H9 (cell line): Measurements from ENCODE around the gene SF3A1. TPM values are rescaled to one million over a fixed set of nuclear protein-coding genes. Genes with fewer than 3 reads are reported as not detected.

Source experiments
- DNase-seq: peaks from one replicate; pipeline ENCODE4 v3.0.0-alpha.2; 2017
- H2AFZ ChIP-seq: one replicate; pipeline ENCODE4 v1.6.1; 2013; ENCODE audit warnings: mild to moderate bottlenecking, low read length, control low read depth, moderate library complexity
- H2AK5ac ChIP-seq: 2 replicates; pipeline ENCODE4 v1.6.1; 2013; ENCODE audit warnings: low read length, control low read depth, mixed read lengths; ENCODE audit not compliant: insufficient read length
- H2BK120ac ChIP-seq: one replicate; pipeline ENCODE4 v1.6.1; 2013; ENCODE audit warnings: low read depth, mild to moderate bottlenecking, low read length, control low read depth, inconsistent platforms; ENCODE audit not compliant: poor library complexity, severe bottlenecking
- H2BK12ac ChIP-seq: 2 replicates; pipeline ENCODE4 v1.6.1; 2013; ENCODE audit warnings: low read length, control low read depth, mixed read lengths, low read depth; ENCODE audit not compliant: insufficient read length
- H2BK15ac ChIP-seq: 2 replicates; pipeline ENCODE4 v1.6.1; 2013; ENCODE audit warnings: low read depth, low read length, control low read depth
- H2BK20ac ChIP-seq: one replicate; pipeline ENCODE4 v1.6.1; 2013; ENCODE audit warnings: low read depth, mild to moderate bottlenecking, low read length, control low read depth, inconsistent platforms; ENCODE audit not compliant: poor library complexity, severe bottlenecking
- H2BK5ac ChIP-seq: 2 replicates; pipeline ENCODE4 v1.6.1; 2013; ENCODE audit warnings: low read length, control low read depth, mixed read lengths; ENCODE audit not compliant: insufficient read length
- H3K14ac ChIP-seq: 2 replicates; pipeline ENCODE4 v1.6.1; 2013; ENCODE audit warnings: low read length, control low read depth; ENCODE audit not compliant: insufficient read depth
- H3K18ac ChIP-seq: 2 replicates; pipeline ENCODE4 v1.6.1; 2013; ENCODE audit warnings: low read depth, mild to moderate bottlenecking, mixed read lengths, low read length, control low read depth; ENCODE audit not compliant: insufficient read length
- H3K23ac ChIP-seq: 2 replicates; pipeline ENCODE4 v1.6.1; 2013; ENCODE audit warnings: low read length, control low read depth, mixed read lengths, low read depth; ENCODE audit not compliant: insufficient read length
- H3K23me2 ChIP-seq: 2 replicates; pipeline ENCODE4 v1.6.1; 2013; ENCODE audit warnings: low read depth, mild to moderate bottlenecking, mixed read lengths, low read length, control low read depth; ENCODE audit not compliant: insufficient read length, poor library complexity, severe bottlenecking
- H3K27ac ChIP-seq: 2 replicates; pipeline ENCODE4 v1.5.1; 2013; ENCODE audit warnings: low read length, control low read depth, mixed read lengths, low read depth; ENCODE audit not compliant: insufficient read length
- H3K27me3 ChIP-seq: 2 replicates; pipeline ENCODE4 v1.6.1; 2013; ENCODE audit warnings: low read length, control low read depth, inconsistent platforms; ENCODE audit not compliant: insufficient read depth
- H3K4ac ChIP-seq: 2 replicates; pipeline ENCODE4 v1.6.1; 2013; ENCODE audit warnings: low read depth, mild to moderate bottlenecking, control low read depth, inconsistent platforms, low read length, moderate library complexity
- H3K4me1 ChIP-seq: 2 replicates; pipeline ENCODE4 v1.6.1; 2013; ENCODE audit warnings: low read length, control low read depth, inconsistent platforms; ENCODE audit not compliant: insufficient read depth
- H3K4me2 ChIP-seq: 2 replicates; pipeline ENCODE4 v1.6.1; 2013; ENCODE audit warnings: low read length, control low read depth, mixed read lengths; ENCODE audit not compliant: insufficient read length, insufficient read depth
- H3K56ac ChIP-seq: 2 replicates; pipeline ENCODE4 v1.6.1; 2013; ENCODE audit warnings: low read depth, mild to moderate bottlenecking, mixed read lengths, low read length, control low read depth; ENCODE audit not compliant: insufficient read length
- H3K79me1 ChIP-seq: 2 replicates; pipeline ENCODE4 v1.6.1; 2013; ENCODE audit warnings: low read depth, mild to moderate bottlenecking, moderate library complexity, low read length, control low read depth, inconsistent platforms; ENCODE audit not compliant: insufficient read depth, poor library complexity, severe bottlenecking
- H3K79me2 ChIP-seq: 2 replicates; pipeline ENCODE4 v1.6.1; 2013; ENCODE audit warnings: low read length, control low read depth, inconsistent platforms; ENCODE audit not compliant: insufficient read depth
- H3K9ac ChIP-seq: 2 replicates; pipeline ENCODE4 v1.6.1; 2013; ENCODE audit warnings: low read length, control low read depth, mixed read lengths; ENCODE audit not compliant: insufficient read length; ENCODE audit errors: extremely low read depth
- H3K9me3 ChIP-seq: one replicate; pipeline ENCODE4 v1.6.1; 2013; ENCODE audit warnings: low read depth, low read length, inconsistent platforms; ENCODE audit not compliant: control insufficient read depth
- H3T11ph ChIP-seq: one replicate; pipeline ENCODE4 v1.6.1; 2013; ENCODE audit warnings: mild to moderate bottlenecking, low read length, control low read depth, inconsistent platforms
- H4K20me1 ChIP-seq: one replicate; pipeline ENCODE4 v1.6.1; 2013; ENCODE audit not compliant: control insufficient read depth, insufficient read length, insufficient read depth
- H4K5ac ChIP-seq: 2 replicates; pipeline ENCODE4 v1.6.1; 2013; ENCODE audit warnings: low read depth, mild to moderate bottlenecking, mixed read lengths, low read length, control low read depth; ENCODE audit not compliant: insufficient read length
- H4K8ac ChIP-seq: replicated peaks from 2 replicates; pipeline ENCODE4 v1.6.1; 2013; ENCODE audit warnings: low read length, control low read depth, mixed read lengths, low read depth; ENCODE audit not compliant: insufficient read length
- H4K91ac ChIP-seq: 2 replicates; pipeline ENCODE4 v1.6.1; 2013; ENCODE audit warnings: low read depth, mild to moderate bottlenecking, moderate library complexity, mixed read lengths, low read length, control low read depth; ENCODE audit not compliant: insufficient read length
- H3K27ac Mint-ChIP-seq, 3 experiments: 2 replicates in 2 of 3; 3 replicates in 1 of 3; pipeline ENCODE4 v1.8.0; 2020 to 2021; ENCODE audit warnings: mixed read lengths in 3 of 3, mild to moderate bottlenecking in 1 of 3, moderate library complexity in 1 of 3
- H3K27me3 Mint-ChIP-seq: 2 replicates; pipeline ENCODE4 v1.8.0; 2021; ENCODE audit warnings: low read depth, mild to moderate bottlenecking, moderate library complexity, mixed read lengths
- H3K36me3 Mint-ChIP-seq, 3 experiments: 2 replicates in 2 of 3; 3 replicates in 1 of 3; pipeline ENCODE4 v1.8.0; 2020 to 2021; ENCODE audit warnings: low read depth in 3 of 3, mixed read lengths in 3 of 3; ENCODE audit not compliant: insufficient read depth in 1 of 3
- H3K4me1 Mint-ChIP-seq, 2 experiments: 2 replicates each; pipeline ENCODE4 v1.8.0; 2020; ENCODE audit warnings: mixed read lengths in 2 of 2
- H3K4me3 Mint-ChIP-seq, 2 experiments: 2 replicates in 1 of 2; 3 replicates in 1 of 2; pipeline ENCODE4 v1.8.0; 2020 to 2021; ENCODE audit warnings: mild to moderate bottlenecking in 2 of 2, mixed read lengths in 2 of 2, moderate library complexity in 1 of 2
- H3K9me3 Mint-ChIP-seq, 2 experiments: 2 replicates in 1 of 2; 3 replicates in 1 of 2; pipeline ENCODE4 v1.8.0; 2020; ENCODE audit warnings: mild to moderate bottlenecking in 2 of 2, mixed read lengths in 2 of 2, moderate library complexity in 1 of 2
- WGBS: extraction: QIAGEN DNeasy Blood & Tissue Kit; methylation state at CpG from one replicate; pipeline ENCODE4 v1.1.7; 2013; ENCODE audit warnings: missing lambda C conversion rate, low lambda C conversion rate, mixed read lengths; ENCODE audit not compliant: insufficient read length; ENCODE audit errors: extremely low coverage; 5-methylcytosine and 5-hydroxymethylcytosine counted together
- total RNA-seq: library from RNA; stranded (reverse); gene quantifications from 2 replicates; pipeline ENCODE4 v1.2.1, GENCODE V29; 2021
- TF ChIP-seq, protein P1 (sequence below): fragments of 200-600 bp; sonication (generic); conservative IDR thresholded peaks from 3 replicates; pipeline ENCODE4 v1.8.0; 2021; ENCODE audit warnings: antibody characterized with exemption, mild to moderate bottlenecking

Gene SF3A1
- total RNA-seq, 1 experiment from 2014 or later, result 225 TPM

DNA sequence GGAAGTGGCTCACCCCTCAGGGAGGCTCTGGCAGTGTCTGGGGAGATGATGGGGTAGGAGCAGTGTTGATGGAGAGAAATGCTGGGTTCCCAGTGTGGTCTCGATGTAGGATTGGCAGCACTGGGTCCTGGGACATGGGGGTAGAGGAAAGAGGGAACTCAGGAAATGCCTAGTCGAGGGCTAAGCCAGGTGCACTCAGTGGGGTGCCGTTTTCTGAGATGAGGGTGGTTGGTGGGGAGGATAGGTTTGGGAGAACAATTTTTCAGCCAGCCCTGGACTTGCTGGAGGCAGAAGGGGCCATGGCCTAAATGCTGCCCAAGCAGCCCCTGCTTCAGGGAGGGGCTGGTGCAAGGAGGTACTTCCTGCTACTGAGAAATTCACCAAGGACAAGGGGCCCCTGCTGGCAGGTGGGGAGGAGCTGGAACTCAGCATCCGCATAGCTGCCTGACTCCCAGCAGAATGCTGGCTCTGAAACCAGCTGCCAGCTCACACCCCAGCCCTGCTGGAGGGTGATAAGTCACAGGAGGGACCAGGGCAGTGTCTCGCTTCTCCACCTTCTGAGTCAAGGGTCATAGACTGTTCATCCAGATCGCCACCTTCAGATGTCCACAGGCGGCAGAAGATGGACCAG is 6.1 kb upstream of the SF3A1 start:
- Histone ChIP-seq H4K20me1 (no peaks in the 10 kb centered on the region), H3K23ac (no peak overlapping the region), H4K91ac (no peak overlapping the region), H3K27me3 (no peaks in the 10 kb centered on the region), H3K18ac (peak overlapping the region; percentile 21), H2AFZ (no peak overlapping the region), H2BK12ac (no peak overlapping the region), H3K23me2 (no peaks in the 10 kb centered on the region), H2AK5ac (no peak overlapping the region), H3K4me1 (peaks cover 4% of the 10 kb centered on the region), H3K79me1 (no peaks in the 10 kb centered on the region), H3K27ac (no peak overlapping the region), H4K8ac (no peak overlapping the region), H4K5ac (no peak overlapping the region), H3K9ac (no peak overlapping the region), H2BK15ac (no peak overlapping the region), H2BK20ac (no peak overlapping the region), H3K56ac (no peak overlapping the region), H2BK5ac (no peak overlapping the region), H3K4ac (no peak overlapping the region), H2BK120ac (no peak overlapping the region), H3K9me3 (no peaks in the 10 kb centered on the region), H3K79me2 (no peaks in the 10 kb centered on the region), H3K14ac (no peak overlapping the region), H3T11ph (no peak overlapping the region), H3K4me2 (peak overlapping the region; percentile 2)
- peaks cover 3 to 13% (median 7%) of the 10 kb centered on the region in 3 experiments; a peak in 4 of 7 replicates for H3K36me3 Mint-ChIP-seq
- H3K4me1 Mint-ChIP-seq, result peaks cover 17 to 19% of the 10 kb centered on the region in 2 experiments
- TF ChIP-seq, protein P1, sequence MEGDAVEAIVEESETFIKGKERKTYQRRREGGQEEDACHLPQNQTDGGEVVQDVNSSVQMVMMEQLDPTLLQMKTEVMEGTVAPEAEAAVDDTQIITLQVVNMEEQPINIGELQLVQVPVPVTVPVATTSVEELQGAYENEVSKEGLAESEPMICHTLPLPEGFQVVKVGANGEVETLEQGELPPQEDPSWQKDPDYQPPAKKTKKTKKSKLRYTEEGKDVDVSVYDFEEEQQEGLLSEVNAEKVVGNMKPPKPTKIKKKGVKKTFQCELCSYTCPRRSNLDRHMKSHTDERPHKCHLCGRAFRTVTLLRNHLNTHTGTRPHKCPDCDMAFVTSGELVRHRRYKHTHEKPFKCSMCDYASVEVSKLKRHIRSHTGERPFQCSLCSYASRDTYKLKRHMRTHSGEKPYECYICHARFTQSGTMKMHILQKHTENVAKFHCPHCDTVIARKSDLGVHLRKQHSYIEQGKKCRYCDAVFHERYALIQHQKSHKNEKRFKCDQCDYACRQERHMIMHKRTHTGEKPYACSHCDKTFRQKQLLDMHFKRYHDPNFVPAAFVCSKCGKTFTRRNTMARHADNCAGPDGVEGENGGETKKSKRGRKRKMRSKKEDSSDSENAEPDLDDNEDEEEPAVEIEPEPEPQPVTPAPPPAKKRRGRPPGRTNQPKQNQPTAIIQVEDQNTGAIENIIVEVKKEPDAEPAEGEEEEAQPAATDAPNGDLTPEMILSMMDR, result 0 out of 3 replicates have a peak, but pooled peaks have one; percentile 12
- H3K27ac Mint-ChIP-seq, result peak overlapping the region; percentile 66 to 87 (median 86); a peak in 6 of 7 replicates
- peak overlapping the region in 1 of 2 experiments; percentile 64; a peak in 3 of 5 replicates for H3K4me3 Mint-ChIP-seq
- peak; percentile 84 for DNase-seq
- WGBS, result no CpG with 5 or more reads among the region's 7 CpGs
- H3K9me3 Mint-ChIP-seq, result no peaks in the 10 kb centered on the region
- H3K27me3 Mint-ChIP-seq, result no peaks in the 10 kb centered on the region
